IPS DF 19.7 (cell line): ENCODE results near the gene LHPP.

ENCODE experiments used
- DNase-seq: peaks from one replicate; pipeline ENCODE4 v3.0.0-alpha.2; 2013; ENCODE audit warnings: low read depth, low spot score

LHPP gene

DNA sequence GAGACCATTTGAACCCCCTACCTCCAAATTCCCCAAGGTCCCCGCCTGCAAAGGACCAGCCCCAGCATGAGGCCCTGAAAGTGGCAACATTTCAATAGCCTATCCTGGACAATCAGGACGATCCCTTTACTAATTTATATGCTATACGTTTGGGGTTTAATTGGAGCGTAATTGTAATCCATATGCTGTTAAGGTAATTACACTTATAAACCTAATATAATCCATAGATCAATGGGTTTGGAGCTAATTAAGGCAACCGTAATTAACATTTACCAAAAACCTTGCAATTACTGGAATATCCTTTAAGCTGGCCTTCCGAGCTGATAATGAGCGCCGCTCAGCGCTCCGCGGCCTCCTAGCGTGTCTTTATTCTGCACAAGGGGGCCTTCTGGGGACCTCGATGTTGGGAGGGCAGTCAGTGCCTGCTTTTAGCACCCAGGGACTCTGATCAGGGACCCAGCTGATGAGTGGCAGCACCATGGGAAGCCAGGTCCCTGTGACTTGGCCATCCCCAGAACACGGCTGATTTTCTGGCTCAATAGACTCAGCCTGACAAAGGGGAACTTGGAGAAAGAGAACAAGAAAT is 91.2 kb downstream of the LHPP start:
- DNase-seq = no peak

DNA sequence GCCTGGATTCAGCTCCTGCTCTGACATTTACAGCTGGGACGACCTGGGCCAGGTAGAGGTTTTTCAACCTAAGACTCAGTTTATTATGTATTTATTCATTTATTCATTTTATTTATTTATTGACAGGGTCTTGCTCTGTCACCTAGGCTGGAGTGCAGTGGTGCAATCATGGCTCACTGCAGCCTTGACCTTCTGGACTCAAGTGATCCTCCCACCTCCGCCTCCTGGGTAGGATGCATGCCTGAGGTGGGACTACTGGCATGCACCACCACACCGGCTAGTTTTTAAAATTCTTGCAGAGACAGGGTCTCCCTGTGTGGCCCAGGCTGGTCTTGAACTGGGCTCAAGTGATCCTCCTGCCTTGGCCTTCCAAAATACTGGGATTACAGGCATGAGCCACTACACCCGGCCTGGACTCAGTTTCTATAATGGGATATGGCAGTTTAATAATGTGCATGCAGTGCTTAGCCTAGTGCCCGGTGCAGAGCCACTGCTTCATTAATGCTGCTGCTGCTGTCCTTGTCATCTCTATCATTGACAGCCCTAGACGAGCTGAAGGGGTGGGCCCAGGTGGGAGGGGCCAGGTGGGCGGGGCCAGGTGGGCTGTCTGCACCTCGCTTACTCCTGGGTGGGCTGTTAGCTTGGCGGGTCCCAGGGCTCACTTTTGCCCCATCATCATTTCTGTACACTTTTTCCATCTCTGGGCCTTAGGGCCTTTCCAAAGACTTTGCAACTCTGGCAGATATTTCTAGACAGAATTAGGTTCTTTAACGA is 92.6 kb downstream of the LHPP start:
- DNase-seq = no peak

DNA sequence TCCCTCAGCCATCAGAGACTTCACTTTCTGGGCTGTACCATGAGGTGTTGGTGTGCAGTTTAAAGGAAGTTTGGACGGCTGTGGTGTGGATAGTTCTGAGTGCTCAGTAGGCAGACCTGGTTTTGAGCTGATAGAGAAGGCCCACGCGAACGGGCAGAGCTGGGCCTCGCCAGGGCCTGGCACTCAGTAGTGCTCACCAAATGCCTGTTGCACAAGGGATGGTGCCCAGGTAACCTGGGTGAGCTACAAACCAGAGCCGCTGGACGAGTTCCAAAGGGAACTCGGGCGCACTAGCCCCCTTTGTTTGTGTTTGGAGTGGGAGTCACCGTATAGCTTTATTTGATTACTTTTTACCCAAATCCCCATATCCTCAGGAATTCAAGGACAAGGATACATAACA is 95.5 kb downstream of the LHPP start:
- no peak for DNase-seq

DNA sequence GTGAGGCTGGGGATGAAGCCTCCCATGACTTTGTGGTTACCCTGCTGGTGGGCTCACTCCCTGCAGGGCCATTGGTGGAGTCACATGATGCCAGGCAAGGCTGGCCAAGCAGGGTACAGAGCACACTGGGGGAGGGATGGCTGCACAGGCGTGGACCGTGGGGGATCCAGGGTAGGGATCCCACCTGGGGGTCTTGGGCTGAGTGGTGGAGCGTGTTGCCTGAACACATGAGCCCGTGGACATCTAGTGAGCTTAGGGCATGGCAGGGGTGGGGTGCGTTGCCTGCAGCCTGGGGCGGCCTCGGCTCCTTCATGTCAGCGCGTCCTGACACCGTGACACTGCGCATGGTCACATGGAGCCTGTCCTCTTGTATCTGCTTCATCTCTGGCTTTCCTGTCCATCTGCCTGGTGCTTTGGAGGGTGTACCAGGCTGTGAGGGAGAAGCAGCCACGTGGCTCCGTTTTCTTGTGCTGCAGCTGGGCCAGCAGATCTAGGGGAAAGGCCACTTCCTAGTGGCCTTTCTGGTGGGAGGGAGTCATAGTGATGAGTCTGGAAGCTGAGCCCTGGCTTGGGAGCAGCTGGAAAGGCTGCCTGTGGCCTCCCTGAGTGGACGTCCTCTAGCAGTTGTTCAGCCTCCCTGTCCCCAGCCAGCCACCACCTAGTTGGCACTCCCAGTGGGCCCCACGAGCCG is 96.2 kb downstream of the LHPP start:
- no peak for DNase-seq

DNA sequence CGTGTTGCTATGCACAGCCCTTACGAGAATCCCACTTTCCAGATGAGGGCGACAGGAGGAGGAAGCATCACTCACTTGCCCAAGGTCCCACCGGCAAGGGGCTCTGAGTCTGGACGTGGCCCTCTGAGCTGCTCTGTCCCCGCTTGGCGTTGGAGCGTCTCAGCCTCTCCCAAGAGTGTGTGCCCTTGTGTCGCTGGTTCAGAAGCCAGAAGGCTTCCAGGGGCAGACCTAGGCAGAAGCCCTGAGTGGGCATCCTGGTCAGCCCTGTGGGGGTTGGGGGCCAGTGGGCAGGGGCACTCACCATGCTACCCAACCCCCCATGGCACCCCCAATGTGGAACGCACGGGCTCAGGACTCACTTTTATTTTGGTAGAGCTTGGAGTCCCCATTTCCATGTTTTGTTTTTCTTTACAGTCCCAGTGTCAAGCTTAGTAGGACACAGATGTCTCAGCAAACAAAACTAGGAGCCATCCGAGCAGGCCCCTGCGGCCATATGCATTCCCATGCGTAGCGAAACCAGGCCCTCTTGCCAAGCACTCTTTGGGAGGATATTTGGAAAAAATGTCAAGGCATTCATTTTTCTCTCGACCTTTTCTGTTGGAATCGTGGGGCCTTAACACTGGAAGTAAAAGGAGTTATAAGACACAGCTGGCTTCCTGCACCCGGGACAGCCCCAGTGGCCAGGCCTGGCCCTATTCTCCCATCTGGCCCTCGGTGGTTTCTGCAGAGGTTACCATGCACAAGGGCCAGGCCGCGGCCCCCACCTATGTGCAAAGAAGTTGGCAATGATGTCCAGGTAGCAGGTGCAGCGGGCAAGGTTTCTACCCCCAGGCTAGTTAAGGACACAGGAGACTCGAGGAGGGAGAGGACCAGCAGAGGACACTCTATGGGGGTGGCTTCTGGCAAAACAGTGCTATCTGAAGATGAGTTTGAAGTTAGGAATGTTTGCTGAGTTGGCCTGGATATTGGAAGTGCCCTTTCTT is 97.0 kb downstream of the LHPP start:
- DNase-seq = no peak

DNA sequence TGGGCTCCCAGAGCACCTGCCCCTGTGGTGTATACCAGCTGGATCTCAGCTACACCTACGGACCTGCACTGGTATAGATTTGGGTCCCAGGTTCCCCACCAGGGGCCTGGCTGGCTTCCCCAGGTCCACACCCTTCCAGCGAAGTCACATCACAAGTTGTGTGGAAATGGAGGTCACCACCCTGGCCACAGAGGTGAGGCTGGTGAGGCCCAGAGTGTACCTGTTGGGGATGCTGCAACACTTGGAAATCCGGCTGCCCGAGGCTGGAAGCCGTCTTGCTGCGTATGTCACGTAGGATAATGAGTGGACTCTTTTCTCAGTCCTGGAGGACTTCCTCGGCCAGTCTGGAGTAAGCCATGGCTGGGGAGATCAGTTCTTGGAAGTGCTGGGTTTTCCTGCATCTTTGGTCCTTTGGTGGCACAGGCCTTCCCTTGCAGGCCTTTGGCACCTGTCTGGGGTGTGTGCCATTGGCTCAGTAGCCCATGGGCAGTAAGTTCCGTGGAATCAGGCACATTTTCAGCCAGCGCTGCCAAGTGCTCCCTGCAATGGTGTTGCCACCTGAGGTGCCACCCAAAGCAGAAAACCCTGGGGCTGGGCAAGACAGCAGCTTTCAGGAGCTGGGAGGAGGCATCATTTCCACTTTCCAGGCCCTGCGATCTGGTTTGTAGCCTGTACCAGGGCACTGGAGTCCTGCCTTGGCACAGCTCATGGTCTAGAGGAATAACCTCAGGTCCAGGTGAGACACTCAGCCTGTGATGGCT is 97.9 kb downstream of the LHPP start:
- DNase-seq = no peak

DNA sequence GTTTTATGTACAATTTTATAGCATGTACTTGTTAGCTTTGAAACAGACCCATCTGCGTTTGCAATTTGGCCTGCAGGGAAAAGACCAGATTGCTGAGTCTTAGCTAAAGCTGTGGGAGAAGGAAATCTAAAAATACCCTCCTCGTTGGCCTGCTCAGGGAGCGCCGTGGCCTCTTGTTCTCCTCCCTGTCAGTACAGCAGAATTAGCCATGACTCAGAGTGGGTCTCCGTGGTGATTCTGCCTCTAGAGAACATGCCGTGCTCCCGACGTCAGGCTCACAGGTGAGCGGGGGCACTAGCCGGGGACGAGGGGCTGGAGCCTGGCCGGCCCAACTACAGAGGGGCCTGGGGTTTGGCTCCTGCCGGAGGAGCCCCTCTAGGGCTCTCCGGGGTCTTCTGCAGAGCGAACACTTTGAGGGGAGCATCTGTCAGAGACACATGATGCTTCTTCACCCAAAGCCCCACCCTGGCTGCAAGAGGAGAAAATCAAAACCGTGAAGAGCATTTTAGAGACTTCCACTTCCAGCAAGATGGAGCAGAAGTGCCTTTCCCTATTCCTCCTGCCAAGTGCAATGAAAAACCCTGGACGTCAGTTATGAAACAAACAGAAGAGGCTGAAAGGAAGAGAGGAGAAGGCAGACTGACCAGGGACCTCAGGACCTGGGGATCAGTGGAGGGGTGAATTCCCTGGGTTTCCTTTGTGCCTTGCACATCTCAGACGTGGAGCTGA is 98.9 kb downstream of the LHPP start:
- no peak for DNase-seq

DNA sequence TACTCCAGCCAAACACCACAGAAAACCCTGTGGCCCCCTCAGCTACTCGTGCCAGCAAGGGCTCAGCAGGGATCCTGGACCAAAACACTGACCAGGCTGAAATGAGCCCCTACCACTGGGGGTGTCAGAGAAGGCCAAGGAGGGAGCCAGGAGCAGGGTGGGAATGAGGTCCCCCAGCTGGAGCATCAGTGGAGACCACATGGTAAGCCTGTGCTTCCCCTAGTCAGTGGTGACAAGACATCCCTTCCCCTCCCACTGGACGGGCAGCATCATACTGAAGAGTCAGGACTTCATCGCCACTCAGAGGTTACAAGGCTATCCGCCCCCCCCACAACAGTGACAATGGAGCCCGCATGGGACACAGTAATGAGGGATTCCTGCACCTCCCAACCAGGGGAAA is 99.6 kb downstream of the LHPP start:
- DNase-seq = no peak

DNA sequence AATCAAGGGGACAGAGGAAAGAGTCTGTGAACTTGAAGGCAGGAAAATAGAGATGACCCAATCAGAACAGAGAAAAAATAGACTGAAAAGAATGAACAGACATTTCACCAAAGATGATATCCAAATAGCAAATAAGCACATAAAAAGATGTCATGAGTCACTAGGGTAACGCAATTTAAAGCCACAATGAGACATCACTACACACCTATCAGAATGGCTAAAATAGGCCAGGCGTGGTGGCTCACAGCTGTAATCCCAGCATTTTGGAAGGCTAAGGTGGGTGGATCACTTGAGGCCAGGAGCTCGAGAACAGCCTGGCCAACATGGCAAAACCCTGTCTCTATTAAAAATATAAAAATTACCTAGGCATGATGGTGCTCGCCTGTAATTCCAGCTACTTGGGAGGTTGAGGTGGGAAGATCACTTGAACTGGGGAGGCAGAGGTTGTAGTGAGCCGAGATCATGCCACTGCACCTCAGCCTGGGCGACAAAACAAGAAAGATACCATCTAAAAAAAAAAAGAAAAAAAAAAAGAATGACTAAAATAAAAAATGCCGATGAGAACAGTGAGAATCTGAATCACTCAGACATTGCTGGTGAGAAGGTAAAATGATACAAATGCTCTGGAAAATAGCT is 100.9 kb downstream of the LHPP start:
- no peak for DNase-seq

DNA sequence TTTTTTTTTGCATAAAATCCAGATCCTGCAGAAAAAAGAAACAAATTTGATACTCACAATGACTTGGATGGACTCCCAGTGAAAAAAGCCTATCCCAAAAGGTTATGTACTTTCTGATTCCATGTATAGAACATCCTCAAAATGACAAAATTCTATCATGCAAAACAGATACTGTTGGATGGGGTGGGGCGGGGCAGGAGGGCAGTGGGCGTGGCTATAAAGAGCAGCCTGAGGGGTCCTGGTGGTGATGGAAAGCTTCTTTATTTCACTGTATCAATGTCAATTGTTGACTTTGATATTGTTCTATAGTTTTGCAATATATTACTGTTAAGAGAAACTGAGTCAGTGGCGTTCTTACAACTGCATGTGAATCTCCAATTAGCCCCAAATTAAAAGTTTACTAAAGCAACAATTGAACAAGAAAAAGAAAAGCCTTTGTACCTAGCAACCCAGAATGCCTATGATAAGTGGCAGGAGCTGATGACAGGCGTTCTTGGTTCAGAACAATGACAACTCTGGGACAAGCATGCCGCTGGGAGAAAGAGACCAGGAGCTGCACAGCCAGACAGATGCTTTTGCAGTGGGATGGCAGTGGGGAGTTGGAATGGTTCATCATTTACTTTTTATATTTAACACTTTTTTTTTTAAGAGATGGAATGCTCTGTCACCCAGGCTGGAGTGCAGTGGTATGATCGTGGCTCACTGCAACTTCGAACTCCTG is 101.9 kb downstream of the LHPP start:
- DNase-seq = no peak

DNA sequence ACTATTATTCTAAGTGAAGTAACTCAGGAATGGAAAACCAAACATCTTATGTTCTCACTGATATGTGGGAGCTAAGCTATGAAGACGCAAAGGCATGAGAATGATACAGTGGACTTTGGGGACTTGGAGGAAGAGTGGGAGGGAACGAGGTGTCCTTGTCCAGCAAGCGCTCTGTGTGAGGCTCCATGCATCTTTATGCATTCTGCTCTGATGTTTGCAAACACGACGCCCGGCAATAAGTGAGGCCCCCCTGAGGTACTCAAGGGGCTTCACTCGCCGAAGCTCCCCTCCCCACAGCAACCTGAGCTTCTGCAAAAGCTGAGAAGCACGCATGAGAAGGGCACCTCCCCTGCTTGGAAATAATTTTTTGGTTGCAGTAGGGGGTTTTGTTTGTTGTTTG is 103.3 kb downstream of the LHPP start:
- DNase-seq = no peak

DNA sequence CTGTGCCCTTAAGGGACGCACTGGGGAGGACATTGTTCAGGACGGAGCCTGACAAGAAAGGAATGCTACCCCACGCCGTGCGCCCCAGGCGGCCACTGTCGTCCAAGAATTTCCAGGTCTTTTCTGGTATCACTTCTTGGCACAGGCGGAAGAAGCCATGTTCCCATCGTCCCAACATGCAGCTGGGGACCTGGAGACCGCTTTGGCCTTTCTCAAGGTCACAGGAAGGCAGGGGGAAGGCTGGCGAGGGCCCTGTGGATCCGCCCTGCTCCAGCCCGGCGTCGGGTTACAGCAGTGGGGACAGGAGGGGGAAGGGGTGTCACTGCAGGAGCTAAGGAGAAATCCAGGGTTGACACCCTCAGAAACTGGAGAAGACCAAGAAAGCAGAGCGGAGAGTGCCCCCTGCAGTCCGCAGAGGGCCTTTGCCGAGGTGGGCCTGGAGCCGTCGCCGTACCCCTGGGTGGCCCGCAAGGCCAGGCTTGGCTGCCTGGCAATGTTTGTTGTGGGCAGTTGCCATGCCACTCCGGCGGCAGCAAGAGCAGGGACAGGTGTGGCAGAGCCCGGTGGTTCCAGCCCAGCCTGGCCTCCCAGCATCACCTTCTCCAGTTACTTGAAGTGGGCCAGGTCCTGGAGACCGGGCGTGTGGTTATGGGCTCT is 104.1 kb downstream of the LHPP start:
- peak; percentile 78 for DNase-seq

DNA sequence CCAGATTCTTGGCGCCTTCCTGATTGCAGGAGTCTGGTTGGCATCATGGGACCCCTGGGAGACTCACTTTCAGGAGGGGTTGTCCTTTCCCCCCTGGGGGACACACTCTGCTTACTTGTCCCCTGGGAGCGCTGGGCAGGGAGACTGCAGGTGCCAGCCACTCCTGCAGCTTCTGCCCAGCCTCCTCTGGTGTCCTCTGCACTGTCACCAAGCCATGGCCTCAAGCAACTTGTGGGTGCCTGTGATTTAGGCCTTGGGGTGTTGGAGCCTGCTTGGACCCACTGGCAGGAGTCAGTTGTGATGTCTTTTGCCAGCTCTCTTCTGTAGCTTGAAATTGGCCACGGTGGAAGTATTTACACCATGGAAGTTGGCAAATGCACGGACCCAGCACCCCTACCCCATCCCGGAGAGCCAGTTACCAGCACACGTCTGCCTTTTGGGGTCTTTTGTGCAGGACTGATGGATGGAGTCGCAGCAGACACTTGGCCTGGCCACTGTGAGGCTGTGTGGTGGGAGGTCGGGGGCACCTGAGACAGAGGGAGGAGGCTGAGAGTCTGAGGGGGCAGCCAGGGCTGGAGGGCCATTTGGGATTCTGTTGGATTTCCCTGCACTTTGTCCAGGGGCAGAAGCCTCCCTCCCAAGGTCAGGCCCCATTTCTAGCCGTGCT is 104.7 kb downstream of the LHPP start:
- DNase-seq = no peak

DNA sequence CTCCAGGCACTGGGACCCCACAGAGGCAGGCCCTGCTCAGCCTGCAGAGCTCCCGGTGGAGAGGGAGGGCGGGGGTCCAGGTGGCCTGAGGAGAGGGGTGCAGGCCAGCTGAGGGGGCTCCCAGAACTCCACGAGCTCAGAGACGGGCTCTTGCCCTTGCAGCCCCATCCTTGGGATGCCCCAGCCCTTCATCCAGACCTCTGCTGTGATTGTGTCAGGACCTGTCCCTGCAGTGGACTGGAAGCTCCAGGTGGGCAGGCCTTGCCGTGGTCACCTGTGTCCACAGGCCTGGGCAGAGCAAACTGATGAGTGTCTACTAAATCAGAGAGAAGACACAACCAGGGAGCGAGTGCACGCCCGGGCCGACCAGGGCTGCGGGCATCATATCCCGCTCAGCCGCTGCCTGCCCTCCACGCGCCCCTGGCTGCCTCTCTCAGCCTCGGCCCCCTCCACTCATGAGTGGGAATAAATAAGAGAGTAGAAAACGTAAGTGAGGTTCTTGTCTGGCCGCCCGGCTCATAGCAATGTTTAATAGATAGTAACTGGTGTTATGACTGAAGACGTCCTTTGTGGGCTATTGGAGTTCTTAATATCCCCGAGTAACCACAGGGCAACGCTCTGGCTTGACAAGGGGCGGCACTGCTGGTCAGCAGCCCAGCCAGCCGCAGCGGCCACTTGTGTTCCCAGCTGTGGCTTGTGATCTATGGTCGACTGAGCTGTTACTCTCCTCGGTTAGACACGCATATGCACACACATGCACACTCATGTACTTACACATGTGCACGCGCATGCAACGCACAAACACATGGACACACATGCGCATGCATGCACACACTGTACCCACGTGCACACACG is 105.6 kb downstream of the LHPP start:
- no peak for DNase-seq

DNA sequence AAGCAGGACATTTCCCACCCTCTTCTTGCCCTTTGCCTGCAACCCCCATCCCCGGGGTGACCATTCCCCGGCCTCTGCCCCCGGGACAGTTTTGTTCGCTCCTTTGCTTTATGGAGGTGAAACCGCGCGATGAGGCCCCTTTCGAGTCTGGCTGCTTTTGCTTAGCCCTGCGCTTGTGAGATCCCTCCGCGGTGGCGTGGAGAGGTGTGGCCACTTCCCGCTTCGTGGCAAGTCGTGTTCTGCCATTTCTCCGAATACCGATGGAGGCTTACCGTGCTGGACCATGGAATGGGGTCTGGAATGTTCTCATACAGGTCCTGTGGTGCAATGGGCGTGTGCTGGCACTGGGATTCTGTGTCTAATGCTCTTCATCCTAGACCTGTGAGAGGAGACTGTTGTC is 106.7 kb downstream of the LHPP start:
- DNase-seq = no peak

DNA sequence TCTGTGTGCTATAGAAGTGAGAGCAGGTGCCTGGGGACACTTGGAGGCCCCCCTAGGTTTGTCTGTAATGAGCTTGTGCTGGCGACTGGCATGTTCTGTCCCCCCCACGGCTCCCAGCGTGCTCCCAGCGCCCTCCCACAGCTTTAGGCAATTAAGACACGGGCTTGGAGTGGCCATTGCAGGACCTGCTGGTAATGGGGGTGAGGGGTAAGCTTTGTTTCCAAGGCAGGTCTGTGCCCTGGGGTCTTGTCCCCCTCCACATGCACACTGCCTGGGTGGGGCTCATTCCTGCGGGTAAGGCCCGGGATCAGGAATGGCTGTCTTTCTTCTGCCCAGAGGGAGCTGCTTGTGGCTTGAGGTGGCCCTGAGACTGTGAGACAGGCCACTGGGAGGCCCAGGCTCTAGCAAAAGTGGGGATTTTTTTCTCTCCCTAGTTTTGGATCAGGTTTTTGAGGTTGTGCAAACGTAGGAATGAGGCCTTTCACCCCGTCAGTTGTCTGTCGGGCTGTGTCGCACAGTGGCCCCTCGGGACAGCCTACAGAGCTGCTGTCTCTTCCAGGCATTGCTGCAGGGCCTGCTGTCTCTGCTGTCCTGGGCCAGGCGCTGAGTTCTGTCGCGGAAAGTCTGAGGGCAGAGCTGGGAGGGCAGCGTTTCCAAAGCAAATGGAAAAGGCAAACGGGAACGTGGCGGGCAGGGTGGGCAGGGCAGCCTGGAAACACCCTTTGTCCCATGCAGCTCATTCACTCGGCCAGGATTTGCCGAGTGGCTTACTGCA is 107.4 kb downstream of the LHPP start:
- DNase-seq = no peak
